Endometrial microvascular endothelial cells (primary cell): ENCODE results near the gene CHRNB4. TPM values are rescaled to one million over a fixed set of nuclear protein-coding genes. Genes with fewer than 3 reads are reported as not detected.
"Not testable (repeated sequence)": the region's sequence is repeated elsewhere in the genome, so short reads cannot be mapped to it uniquely, and the experiment has no call there.

Experiments
- in situ Hi-C: cut with HindIII; loops from 2 replicates; pipeline ENCODE4 v1.10.0; 2017; ENCODE audit warnings: low sequenced_read_pairs, low pct_unique_long_range_greater_than_20kb; ENCODE audit errors: inconsistent ontology term
- total RNA-seq: library from RNA; depleted of rRNA; stranded (reverse); fragments of >200 nt; gene quantifications from one replicate; pipeline ENCODE4 v1.2.3, GENCODE V29; 2015; ENCODE audit errors: inconsistent ontology term

The CHRNB4 gene
- total RNA-seq, 1 donor from 2014 or later = not detected

DNA sequence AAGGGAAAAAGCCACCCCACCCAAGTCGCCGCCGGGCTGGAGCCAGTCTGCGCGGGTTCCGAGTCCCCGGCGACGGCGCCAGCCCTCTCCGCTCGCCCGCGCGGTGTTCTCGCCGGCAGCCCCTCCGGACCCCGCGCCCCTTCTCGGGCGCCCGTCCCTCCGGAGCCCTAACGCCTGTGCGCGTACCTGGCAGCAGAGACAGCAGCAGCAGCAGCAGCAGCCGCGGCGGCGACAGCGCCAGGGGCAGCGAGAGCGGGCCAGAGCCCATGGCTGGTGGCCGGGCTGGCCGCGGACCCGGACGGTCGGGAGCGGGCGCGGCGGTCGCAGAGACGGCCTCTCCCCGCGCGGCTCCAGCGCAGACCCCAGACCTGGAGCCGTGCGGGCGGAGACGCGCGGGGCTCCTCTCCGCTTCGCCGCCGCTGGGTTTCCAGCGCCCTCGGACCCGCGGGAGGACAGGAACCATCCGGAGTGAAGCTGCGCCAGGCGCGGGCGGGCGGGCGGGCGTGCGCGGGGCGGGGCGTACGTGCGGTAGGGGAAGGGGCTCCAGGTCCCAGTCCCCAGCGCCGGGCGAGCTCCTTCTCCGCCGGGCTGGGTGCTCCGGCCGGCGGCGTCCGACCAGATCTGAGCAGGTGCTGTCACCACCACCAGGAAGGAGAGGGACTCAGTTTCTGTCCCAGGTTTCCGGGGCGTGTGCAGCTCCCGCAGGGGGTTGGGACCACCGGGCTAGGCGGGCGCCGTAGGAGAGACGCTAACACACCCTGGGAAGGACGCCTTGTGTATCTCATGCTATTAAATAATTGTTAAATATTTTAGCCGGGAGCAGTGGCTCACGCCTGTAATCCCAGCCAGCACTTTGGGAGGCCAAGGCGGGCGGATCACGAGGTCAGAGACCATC is 20.2 kb downstream of the CHRNB4 start, which contains the start of gene CHRNA3:
TSS of gene CHRNA3 (minus strand) at position 470 of the 895 bp plus-strand sequence. CDS start at position 268, 202 bp downstream.
- in situ Hi-C loops = no loop called here

DNA sequence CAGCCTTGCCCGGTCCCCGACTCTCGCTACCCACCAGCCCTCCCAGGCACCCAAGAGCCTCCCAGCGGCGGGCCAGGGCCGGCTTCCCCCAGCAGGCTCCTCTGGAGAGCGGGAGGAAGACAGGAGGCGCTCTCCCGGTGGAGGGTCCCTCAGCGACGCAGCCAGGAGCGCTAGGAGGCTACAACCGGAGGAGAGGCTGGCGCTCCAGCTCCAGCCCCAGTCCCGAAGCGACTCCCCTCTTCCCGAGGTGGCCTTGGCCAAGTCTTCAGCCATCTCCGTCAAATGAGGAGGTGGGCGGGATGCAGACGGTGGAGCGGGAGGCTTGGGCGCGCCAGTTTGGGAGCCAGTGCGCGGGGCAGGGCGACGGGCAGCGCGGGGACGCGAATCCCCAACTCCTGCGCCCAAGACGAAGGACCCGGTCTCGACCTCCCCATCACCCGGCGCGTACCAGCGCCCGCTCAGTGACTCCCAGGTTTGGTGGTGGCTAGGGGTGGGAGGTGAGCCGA is 20.9 kb downstream of the CHRNB4 start:
- in situ Hi-C loops = no loop called here

DNA sequence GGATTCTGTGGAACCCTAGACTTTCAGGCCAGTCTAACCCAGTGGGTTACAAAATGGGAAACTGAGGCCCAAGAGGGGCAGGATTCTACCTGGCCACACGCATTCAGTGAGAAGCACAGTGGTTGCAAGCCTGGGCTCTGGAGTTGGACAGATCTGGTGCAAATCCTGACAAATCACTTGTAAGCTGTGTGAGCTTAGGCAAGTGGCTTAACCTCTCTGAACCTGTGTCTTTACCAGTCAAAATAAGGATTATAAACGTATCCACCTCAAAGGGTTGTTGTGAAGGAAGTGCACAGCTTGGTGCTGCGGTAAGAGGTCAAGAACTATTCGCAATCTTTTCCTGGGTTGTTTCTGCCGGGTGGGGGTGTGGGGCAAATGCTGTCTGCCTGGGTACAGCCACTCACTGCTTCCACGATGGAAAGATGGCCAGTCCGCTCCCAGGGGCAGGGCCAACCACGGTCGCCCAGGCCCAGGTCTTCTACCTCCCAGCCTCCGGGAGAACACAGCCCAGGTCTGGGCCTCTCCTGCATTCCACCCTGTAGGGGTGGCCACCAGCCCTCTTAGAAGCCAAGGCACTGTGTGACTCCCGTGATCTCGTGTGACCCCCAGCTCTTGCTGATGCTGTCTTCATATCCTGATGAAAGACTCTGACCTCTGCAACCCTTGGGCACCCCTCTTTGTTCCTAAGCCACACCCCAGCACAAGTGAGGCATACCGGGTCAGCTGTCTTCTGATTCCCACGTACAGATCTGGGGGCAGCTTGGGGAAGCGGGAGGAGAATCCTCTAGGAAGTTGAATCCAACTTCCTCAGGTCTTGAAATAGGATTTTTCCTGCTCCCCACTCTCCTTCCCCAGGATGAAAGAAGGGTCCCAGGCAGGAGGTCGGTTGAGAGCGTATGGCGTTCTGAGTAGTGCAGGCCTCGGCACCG is 21.7 kb downstream of the CHRNB4 start:
- in situ Hi-C loops = no loop called here

DNA sequence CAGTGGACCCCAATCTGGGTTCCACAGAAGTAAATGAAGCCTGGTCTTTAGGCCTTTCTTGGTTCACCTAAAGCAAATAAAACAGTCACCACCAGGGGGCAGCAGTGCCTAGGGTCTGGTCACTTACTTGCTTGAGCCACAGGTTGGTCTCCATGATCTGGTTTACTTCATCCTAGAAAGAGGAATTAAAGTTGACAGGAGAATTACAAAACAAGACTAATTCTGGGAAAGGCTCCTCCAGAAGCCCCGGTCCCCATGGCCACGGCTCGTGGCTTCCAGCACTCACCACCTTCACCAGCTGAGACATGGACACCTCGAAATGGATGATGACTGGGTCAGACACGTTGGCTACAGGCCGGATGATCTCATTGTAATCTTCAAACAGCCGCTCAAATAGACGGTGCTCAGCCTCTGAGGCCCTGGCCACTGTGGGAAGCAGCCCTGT is 22.5 kb downstream of the CHRNB4 start:
- in situ Hi-C loops = no loop called here

DNA sequence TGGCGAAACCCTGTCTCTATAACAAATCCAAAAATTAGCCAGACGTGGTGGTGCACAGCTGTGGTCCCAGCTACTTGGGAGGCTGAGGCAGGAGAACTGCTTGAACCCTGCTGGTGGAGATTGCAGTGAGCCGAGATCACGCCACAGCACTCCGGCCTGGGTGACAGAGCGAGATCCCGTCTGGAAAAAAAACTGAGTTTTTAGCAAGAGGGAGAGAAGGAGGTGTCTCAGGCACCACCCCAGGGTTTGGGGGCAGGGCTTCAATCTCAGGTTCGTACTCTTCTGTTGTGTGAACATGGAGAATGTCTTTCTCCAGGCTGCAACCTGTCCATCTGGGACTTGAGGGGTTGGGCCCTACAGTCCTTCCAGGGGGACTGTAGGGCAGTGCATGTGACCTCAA is 22.9 kb downstream of the CHRNB4 start:
- in situ Hi-C loops = no loop called here

DNA sequence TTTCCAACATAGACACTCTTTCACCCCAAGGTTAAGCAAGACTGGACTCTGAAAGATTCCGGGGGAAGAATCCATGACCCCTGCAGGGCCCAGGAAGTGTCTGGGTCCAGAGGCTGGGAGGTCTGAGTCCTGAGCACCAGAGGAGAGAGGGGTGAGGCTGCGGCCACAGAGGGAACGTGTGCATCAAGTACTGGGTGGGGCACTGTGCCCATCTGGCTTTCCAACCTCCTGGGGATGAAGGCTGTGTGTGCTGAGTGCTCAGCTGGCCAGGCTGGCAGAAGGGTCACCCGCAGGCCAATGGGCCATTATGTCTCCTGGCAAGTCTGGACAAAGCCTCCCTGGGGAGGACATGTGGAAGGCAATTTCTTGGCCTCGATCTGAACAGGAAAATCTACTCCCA is 23.5 kb downstream of the CHRNB4 start:
- in situ Hi-C loops = no loop called here

DNA sequence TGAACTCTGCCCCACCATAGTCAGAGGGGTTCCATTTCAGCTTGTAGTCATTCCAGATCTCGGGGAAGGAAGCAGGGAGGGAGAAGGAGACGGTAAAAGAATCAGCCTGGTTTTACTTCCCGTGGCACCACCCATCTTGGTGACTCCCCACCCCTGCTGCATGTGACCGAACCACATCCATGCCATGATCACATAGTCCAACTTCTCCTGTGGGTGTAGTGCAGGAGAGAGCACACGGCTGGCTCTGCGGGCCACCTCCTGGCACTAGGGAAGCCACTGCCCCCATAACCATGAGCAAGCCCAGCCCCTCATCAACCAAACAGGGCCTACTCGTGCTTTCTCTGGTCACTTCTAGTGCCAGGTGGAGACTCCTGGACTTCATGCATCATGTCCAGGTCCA is 23.9 kb downstream of the CHRNB4 start:
- in situ Hi-C loops = no loop called here

DNA sequence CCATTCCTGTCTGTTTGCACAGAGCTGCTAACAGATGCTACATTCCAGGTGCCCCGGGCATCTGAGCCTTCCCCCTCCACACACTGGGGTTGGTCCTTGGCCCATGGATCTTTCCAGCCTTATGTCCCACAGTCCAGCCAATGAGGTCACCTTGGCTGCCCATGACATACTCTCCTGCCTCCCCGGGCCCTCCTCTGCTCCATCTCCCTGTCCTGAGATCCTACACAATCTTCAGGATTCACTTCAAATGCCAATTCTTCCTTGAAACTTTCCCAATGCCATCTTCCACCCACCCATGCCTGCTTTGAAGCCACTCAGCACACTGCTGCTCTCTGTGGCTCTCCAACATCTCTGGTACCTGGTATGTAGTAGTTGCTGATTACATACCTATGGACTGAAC is 24.5 kb downstream of the CHRNB4 start:
- in situ Hi-C loops = no loop called here

DNA sequence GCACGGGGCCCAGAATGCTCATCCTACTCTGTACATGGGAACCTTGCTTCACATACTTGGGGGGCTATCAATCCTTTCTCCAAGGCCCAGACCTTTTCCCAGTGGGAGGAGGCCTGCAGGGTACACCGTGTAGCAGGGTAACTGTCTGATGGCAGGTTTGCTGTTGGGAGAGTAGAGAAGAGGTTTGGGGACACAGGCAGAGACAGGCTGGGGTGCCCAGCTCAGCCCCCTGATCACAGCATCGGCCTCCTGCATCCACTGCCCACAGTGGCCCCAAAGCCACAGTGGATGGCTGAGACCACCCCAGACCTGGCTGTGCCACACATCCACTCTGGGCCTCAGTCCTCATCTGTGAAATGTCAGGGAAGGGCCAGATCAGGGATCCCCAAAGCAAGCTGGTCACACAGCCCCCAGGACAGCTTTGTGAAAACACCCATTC is 25.8 kb downstream of the CHRNB4 start:
- in situ Hi-C loops = no loop called here

DNA sequence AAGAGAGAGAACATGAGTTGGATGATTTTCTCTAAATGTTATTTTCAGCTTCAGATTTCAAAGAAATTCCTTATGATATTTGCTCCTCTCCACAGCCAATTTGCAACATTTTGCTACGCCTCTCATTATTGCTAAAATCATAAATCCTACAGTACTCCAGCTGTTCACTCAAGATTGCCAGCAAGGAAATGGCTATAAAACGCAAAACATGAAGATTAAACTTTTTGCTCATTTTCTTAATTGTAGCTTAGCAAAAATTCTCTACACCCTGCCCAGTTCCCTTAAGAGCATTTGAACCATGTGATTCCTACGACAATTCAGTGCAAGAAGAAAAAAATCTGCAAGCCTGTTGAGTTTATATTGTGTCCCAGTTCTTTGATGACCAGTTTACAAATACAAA is 27.0 kb downstream of the CHRNB4 start:
- in situ Hi-C loops = no loop called here

DNA sequence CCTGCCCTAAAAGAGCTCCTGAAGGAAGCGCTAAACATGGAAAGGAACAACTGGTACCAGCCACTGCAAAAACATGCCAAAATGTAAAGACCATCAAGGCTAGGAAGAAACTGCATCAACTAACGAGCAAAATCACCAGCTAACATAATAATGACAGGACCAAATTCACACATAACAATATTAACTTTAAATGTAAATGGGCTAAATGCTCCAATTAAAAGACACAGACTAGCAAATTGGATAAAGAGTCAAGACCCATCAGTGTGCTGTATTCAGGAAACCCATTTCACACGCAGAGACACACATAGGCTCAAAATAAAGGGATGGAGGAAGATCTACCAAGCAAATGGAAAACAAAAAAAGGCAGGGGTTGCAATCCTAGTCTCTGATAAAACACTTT is 31.5 kb downstream of the CHRNB4 start:
- in situ Hi-C loops = not testable (repeated sequence)

DNA sequence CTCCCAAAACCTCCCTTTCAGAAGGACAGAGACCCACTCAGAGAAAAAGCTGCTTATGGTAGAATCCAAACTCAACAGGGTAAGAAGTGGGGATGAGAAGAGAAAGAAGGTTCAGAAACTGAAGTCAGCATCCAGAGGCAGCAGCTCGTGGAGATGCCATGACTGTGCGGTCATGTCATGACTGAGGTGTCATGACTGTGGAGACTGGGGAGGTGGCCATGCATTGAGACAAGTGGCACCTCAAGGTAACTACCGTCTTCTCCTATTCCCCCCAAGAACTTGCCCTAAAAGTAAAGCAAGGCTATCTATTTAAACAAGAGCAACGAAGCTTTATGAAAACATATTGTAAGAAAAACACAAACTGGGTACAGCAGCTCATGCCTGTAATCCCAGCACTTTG is 35.3 kb downstream of the CHRNB4 start:
- in situ Hi-C loops = no loop called here

DNA sequence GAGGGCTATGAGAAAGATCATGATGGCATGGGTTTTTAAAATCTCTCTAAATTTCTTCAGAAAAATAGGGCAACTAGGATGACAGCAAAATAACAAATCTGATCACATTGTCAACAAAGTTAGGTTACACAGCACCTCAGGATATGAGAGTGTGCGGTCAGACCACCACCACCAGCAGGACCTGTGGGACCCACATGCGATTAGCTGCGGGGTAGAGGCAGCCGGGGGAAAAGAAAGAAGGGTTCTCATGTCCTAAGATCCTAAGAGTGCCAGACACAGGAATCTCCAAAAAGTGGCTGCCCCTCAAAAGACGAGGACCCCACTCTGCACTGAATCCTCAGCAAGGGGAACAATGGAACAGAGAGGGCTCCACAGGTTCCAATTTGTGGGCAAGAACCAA is 35.8 kb downstream of the CHRNB4 start:
- in situ Hi-C loops = no loop called here

DNA sequence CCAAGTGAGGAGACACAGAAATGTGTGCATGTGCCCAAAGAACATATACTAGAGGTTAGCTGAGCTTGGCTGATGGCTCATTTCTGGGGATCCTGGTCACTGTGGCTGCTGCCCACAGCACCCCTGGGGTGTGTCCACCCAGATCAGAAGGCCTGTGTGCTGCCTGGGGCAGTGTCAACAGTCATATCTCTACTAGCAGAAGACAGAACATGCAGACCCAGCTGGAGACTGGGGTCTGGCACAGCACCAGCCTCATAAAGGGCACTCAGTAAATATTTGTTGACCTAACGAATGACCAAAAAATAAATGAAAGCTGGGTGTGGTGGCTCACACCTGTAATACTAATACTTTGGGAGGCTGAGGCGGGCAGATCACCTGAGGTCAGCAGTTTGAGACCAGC is 36.6 kb downstream of the CHRNB4 start:
- in situ Hi-C loops = no loop called here

DNA sequence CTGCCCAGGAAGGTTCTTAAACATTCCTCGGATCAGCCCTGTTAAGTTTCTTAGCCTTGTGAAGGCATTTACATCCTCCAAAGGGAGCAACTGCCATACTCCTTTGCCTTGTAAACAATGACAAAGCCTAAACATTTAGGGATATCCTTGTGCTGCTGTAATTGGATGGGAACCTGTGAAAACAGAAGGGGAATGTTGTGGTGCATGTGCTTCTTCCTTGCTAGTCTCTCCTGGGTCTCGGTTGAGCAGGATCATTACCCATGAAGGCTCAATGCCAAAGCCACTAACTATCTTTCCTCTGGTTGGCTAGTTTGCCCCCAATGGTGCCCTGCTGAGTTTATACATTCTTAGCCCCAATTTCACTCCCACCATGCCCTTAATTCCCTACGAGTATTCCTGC is 37.5 kb downstream of the CHRNB4 start:
- in situ Hi-C loops = no loop called here

DNA sequence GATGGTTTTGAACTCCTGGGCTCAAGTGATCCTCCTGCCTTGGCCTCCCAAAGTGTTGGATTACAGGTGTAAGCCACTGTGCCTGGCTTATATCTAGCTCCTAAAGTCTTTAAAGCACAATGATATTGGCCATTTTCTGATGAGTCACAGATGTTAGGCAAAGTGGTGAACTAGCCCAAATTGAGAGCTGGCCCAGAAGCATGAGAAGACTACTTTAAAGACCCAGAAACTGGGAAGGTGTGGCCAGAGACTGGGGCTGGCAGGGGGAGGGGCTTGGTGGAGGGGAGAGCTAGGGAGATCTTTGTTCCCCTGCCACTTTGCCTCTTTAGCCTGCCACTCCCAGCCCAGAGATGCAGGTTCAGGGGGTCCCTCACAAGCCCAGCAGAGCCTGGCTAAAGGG is 41.8 kb downstream of the CHRNB4 start:
- in situ Hi-C loops = no loop called here

DNA sequence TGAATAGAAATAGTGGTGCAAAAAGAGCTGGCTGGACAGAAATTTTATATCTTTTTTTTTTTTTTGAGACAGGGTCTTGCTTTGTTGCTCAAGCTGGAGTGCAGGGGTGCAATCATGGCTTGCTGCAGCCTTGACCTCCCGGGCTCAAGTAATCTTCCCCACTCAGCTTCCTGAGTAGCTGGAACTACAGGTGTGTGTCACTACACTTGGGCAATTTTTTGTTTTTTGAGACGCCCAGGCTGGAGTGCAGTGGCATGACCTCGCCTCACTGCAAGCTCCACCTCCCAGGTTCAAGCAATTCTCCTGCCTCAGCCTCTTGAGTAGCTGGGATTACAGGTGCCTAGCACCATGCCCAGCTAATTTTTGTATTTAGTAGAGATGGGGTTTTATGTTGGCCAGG is 42.7 kb downstream of the CHRNB4 start:
- in situ Hi-C loops = no loop called here

DNA sequence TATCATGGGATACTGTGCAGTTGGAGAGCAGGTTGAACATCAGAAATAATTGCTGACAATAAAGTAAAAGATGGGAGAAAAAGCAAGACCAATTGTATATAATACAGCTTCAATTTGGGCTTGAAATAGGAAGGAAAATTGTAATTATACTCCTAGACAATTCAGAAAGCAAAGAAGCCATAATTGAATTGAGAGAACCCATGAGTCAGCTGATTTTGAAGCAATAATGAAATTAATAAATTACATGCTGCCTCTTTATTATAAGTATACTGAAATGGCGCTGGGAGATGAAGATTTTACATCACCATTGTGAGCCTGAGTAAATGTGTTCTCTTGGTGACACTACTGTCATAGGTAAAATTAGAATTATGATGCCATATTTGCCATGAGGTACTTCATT is 43.4 kb downstream of the CHRNB4 start:
- in situ Hi-C loops = no loop called here

DNA sequence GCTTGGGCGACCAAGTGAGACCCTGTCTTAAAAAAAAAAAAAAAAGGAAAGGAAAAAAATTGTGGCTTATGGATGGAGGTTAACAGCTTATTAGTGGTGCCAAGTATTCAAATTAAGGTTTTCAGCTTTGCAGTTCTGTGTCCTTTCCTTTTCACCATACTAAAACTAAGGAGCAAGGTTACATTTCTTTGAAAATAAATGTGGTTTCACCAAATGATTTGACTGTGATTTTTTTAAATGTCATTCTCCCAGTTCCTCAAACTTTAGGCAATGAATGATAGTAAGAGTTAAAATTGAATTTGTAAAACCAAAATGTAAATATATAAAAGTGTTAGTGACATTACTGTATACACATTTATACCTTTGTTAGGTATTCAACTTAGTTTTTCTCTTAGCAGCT is 66.1 kb downstream of the CHRNB4 start:
- in situ Hi-C loops = no loop called here
